HepG2 (cell line): Measurements from ENCODE around the gene TMX2. TPM values are rescaled to one million over a fixed set of nuclear protein-coding genes. Genes with fewer than 3 reads are reported as not detected.

Source experiments
- ELF4 ChIP-seq: sonication (generic); formaldehyde crosslinking; IDR thresholded peaks from 2 replicates; pipeline ENCODE4 v1.5.0; 2020; ENCODE audit warnings: missing genetic modification reagents, mild to moderate bottlenecking, moderate library complexity, borderline replicate concordance
- EZH2 ChIP-seq: conservative IDR thresholded peaks from 2 replicates; pipeline ENCODE4 v1.6.1; 2012; ENCODE audit warnings: mild to moderate bottlenecking, low read depth, low read length, moderate library complexity
- HOXD1 ChIP-seq: sonication (generic); formaldehyde crosslinking; IDR thresholded peaks from 2 replicates; pipeline ENCODE4 v1.5.0; 2020; ENCODE audit warnings: missing genetic modification reagents
- KDM1A ChIP-seq: IDR thresholded peaks from 2 replicates; pipeline ENCODE4 v1.6.1; 2016; ENCODE audit warnings: missing compliant biosample characterization
- KDM4B ChIP-seq: sonication (generic); formaldehyde crosslinking; IDR thresholded peaks from 2 replicates; pipeline ENCODE4 v1.4.0; 2020; ENCODE audit warnings: missing genetic modification reagents
- NFE2 ChIP-seq: sonication (generic); formaldehyde crosslinking; IDR thresholded peaks from 2 replicates; pipeline ENCODE4 v1.4.0; 2020; ENCODE audit warnings: missing genetic modification reagents
- NFRKB ChIP-seq: fragments of 450-650 bp; IDR thresholded peaks from 2 replicates; pipeline ENCODE4 v1.6.1; 2017
- NR1H2 ChIP-seq: sonication (generic); formaldehyde crosslinking; IDR thresholded peaks from 2 replicates; pipeline ENCODE4 v1.8.1; 2022; ENCODE audit warnings: low read depth, missing genetic modification reagents, borderline replicate concordance
- PHF20 ChIP-seq: sonication (generic); formaldehyde crosslinking; IDR thresholded peaks from 2 replicates; pipeline ENCODE4 v1.5.0; 2020; ENCODE audit warnings: mild to moderate bottlenecking, missing genetic modification reagents
- PHF21A ChIP-seq: sonication (generic); formaldehyde crosslinking; IDR thresholded peaks from 2 replicates; pipeline ENCODE4 v1.5.0; 2020; ENCODE audit warnings: mild to moderate bottlenecking, missing genetic modification reagents
- PITX1 ChIP-seq: sonication (generic); formaldehyde crosslinking; IDR thresholded peaks from 2 replicates; pipeline ENCODE4 v1.5.1; 2020; ENCODE audit warnings: mild to moderate bottlenecking, missing genetic modification reagents
- RAD51 ChIP-seq: fragments of 450-650 bp; IDR thresholded peaks from 2 replicates; pipeline ENCODE4 v1.6.1; 2016; ENCODE audit warnings: borderline replicate concordance
- SATB2 ChIP-seq: sonication (generic); formaldehyde crosslinking; IDR thresholded peaks from 2 replicates; pipeline ENCODE4 v1.5.0; 2020; ENCODE audit warnings: missing genetic modification reagents
- SIN3A ChIP-seq: IDR thresholded peaks from 2 replicates; pipeline ENCODE4 v1.6.1; 2011; ENCODE audit warnings: low read depth, mild to moderate bottlenecking, control low read depth, low read length, borderline replicate concordance
- SP4 ChIP-seq: sonication (generic); formaldehyde crosslinking; IDR thresholded peaks from 2 replicates; pipeline ENCODE4 v1.8.1; 2023; ENCODE audit warnings: mild to moderate bottlenecking, missing genetic modification reagents
- SRSF4 ChIP-seq: fragments of 200-400 bp; formaldehyde crosslinking; IDR thresholded peaks from one replicate; pipeline ENCODE4 v1.6.1; 2018; ENCODE audit warnings: mild to moderate bottlenecking, low read depth, low read length, moderate library complexity; ENCODE audit not compliant: poor library complexity, severe bottlenecking
- SYNCRIP ChIP-seq: fragments of 200-400 bp; formaldehyde crosslinking; IDR thresholded peaks from 2 replicates; pipeline ENCODE4 v1.6.1; 2018; ENCODE audit warnings: mild to moderate bottlenecking, low read depth, low read length; ENCODE audit not compliant: insufficient read depth
- TCF12 ChIP-seq, 2 experiments: fragments of 450-650 bp in 1 of 2; sonication (generic) in 1 of 2; formaldehyde crosslinking in 1 of 2; IDR thresholded peaks; 2 replicates each; pipeline versions ENCODE4 v1.6.1 to v1.8.0; 2017 to 2022; ENCODE audit warnings: antibody characterized with exemption in 1 of 2, mild to moderate bottlenecking in 1 of 2, missing genetic modification reagents in 1 of 2, moderate library complexity in 1 of 2
- YY1 ChIP-seq: IDR thresholded peaks from 2 replicates; pipeline ENCODE4 v1.6.1; 2011; ENCODE audit warnings: low read length, low read depth, moderate library complexity, mild to moderate bottlenecking; ENCODE audit not compliant: insufficient read depth, insufficient replicate concordance
- ZBTB21 ChIP-seq: sonication (generic); formaldehyde crosslinking; IDR thresholded peaks from 2 replicates; pipeline ENCODE4 v1.4.0; 2020; ENCODE audit warnings: missing genetic modification reagents
- ZFP90 ChIP-seq: sonication (generic); formaldehyde crosslinking; IDR thresholded peaks from 2 replicates; pipeline ENCODE4 v1.8.0; 2022; ENCODE audit warnings: missing genetic modification reagents, mild to moderate bottlenecking, inconsistent platforms, borderline replicate concordance
- ZNF253 ChIP-seq: sonication (generic); formaldehyde crosslinking; IDR thresholded peaks from 2 replicates; pipeline ENCODE4 v1.8.0; 2022; ENCODE audit warnings: mild to moderate bottlenecking, missing genetic modification reagents, borderline replicate concordance
- ZNF496 ChIP-seq: sonication (generic); formaldehyde crosslinking; IDR thresholded peaks from 2 replicates; pipeline ENCODE4 v1.8.1; 2023; ENCODE audit warnings: mild to moderate bottlenecking, moderate library complexity, missing genetic modification reagents; ENCODE audit not compliant: insufficient replicate concordance
- ZNF550 ChIP-seq: sonication (generic); formaldehyde crosslinking; IDR thresholded peaks from 2 replicates; pipeline ENCODE4 v1.4.0; 2020; ENCODE audit warnings: mild to moderate bottlenecking, missing genetic modification reagents, borderline replicate concordance
- ZNF577 ChIP-seq: sonication (generic); formaldehyde crosslinking; IDR thresholded peaks from 2 replicates; pipeline ENCODE4 v1.4.0; 2020; ENCODE audit warnings: mild to moderate bottlenecking, low read depth, missing genetic modification reagents, borderline replicate concordance
- ZNF614 ChIP-seq: IDR thresholded peaks from 2 replicates; pipeline ENCODE4 v1.6.1; 2018; ENCODE audit warnings: missing biosample characterization, missing genetic modification reagents, inconsistent platforms, borderline replicate concordance
- ZNF619 ChIP-seq: sonication (generic); formaldehyde crosslinking; IDR thresholded peaks from 2 replicates; pipeline ENCODE4 v1.4.0; 2020; ENCODE audit warnings: mild to moderate bottlenecking, missing genetic modification reagents
- ZNF713 ChIP-seq: sonication (generic); formaldehyde crosslinking; IDR thresholded peaks from 2 replicates; pipeline ENCODE4 v1.4.0; 2020; ENCODE audit warnings: mild to moderate bottlenecking, missing genetic modification reagents
- ZNF850 ChIP-seq: sonication (generic); formaldehyde crosslinking; conservative IDR thresholded peaks from 2 replicates; pipeline ENCODE4 v1.9.0; 2021; ENCODE audit warnings: mild to moderate bottlenecking, missing genetic modification reagents
- polyA plus RNA-seq, 8 experiments: library from polyadenylated mRNA; depleted of rRNA in 3 of 8; stranded (reverse) in 7 of 8; unstranded in 1 of 8; fragments of >200 nt; fragmentation: Illumina TruSeq in 4 of 8; extraction: Trizol in 4 of 8; gene quantifications; 2 replicates each; pipeline versions ENCODE4 v1.2.1 to v1.2.3, GENCODE V29; 2011 to 2016; ENCODE audit warnings: low read depth in 4 of 8, missing spikeins in 1 of 8, mixed read lengths in 1 of 8; ENCODE audit not compliant: insufficient read depth in 1 of 8
- total RNA-seq, 5 experiments: library from RNA; depleted of rRNA; stranded (reverse); fragments of >200 nt; fragmentation: Illumina TruSeq; extraction: Trizol; gene quantifications; 2 replicates each; pipeline ENCODE4 v1.2.3, GENCODE V29; 2016; ENCODE audit warnings: low read depth in 1 of 5
- TF ChIP-seq, protein P1 (sequence below): sonication (generic); formaldehyde crosslinking; conservative IDR thresholded peaks from 2 replicates; pipeline ENCODE4 v1.8.0; 2022; ENCODE audit warnings: low read depth, missing genetic modification reagents

TMX2 gene
- total and polyA plus RNA-seq, 2 of the 13 experiments (the other 11 are each of a cell fraction or from before 2014, with no cell fraction given): 84.5 to 129 TPM

DNA sequence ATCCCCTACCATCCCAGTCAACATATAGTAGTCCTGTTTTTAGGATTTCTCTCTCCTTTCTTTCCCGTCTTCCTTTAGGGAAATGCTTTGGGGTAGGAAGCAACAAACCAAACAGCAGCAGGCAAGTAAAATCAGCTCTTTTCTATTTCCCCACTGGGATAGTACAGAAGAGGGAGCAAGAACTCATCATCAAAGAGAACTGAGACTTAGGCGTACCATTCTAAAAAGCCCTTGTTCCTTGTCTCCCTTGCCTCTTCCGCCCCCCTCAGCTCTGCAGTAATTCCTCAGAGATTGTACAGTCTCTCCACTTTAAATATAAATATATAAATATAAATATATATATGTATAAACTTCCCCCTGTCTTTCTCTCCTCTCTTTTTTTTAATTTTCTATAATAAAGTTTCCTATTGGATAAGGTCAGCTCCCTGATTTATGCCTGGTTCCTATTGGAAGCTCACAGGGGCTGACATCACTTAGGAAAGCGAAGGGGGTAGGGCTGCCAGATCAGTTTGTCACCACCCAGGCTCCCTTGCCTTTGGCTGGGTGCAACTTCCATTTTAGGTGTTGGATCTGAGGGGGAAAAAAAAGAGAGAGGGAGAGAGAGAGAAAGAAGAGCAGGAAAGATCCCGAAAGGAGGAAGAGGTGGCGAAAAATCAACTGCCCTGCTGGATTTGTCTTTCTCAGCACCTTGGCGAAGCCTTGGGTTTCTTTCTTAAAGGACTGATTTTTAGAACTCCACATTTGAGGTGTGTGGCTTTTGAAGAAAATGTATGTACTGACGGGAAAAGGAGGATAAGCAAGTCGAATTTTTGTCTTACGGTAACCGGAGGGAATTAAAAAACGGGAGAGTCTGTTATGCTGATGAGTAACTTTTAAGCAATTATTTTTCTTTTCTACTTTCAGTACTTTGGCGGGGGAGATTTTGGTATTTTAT lies 49.2 kb downstream of the TMX2 start, which contains the start of gene CTNND1 (continued):
- TF ChIP-seq ZNF253 (CRISPR knock-in tag) (no peak), ZNF619 (no peak), PITX1 (CRISPR knock-in tag) (no peak), NFRKB (no peak), RAD51 (no peak), NR1H2 (CRISPR knock-in tag) (no peak), PHF20 (CRISPR knock-in tag) (no peak), ZNF577 (CRISPR knock-in tag) (no peak), ZNF850 (CRISPR knock-in tag) (no peak), HOXD1 (CRISPR knock-in tag) (no peak), YY1 (peak; percentile 81), NFE2 (CRISPR knock-in tag) (no peak), ZNF550 (no peak), PHF21A (CRISPR knock-in tag) (no peak), KDM1A (CRISPR knock-in tag) (no peak), ZNF496 (CRISPR knock-in tag) (no peak), ELF4 (CRISPR knock-in tag) (peak; percentile 42; the same call in 1 of the 2 replicates), SYNCRIP (no peak), EZH2 (no peak), ZBTB21 (CRISPR knock-in tag) (no peak), TCF12 (IDR thresholded peaks at IDR 0.05) (no peak), TCF12 (CRISPR knock-in tag; IDR thresholded peaks at IDR 0.05) (no peak), SP4 (no peak), SATB2 (CRISPR knock-in tag) (no peak), ZNF713 (CRISPR knock-in tag) (no peak), ZFP90 (no peak), KDM4B (CRISPR knock-in tag) (no peak), ZNF614 (CRISPR knock-in tag) (peak; percentile 76; the same call in 1 of the 2 replicates), SIN3A (peak; percentile 48; the same call in 1 of the 2 replicates), SRSF4 (no peak)
- TF ChIP-seq, protein P1, sequence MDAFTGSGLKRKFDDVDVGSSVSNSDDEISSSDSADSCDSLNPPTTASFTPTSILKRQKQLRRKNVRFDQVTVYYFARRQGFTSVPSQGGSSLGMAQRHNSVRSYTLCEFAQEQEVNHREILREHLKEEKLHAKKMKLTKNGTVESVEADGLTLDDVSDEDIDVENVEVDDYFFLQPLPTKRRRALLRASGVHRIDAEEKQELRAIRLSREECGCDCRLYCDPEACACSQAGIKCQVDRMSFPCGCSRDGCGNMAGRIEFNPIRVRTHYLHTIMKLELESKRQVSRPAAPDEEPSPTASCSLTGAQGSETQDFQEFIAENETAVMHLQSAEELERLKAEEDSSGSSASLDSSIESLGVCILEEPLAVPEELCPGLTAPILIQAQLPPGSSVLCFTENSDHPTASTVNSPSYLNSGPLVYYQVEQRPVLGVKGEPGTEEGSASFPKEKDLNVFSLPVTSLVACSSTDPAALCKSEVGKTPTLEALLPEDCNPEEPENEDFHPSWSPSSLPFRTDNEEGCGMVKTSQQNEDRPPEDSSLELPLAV: no peak
